GM23338 (cell line): ENCODE results near the gene IL1RL1.

Experiments used
- CREB1 ChIP-seq: fragments of 250-450 bp; sonication (Bioruptor Pico); IDR thresholded peaks from 2 replicates; pipeline ENCODE4 v1.5.0; 2020; ENCODE audit warnings: low read depth, mild to moderate bottlenecking, moderate library complexity
- CTCF ChIP-seq, 2 experiments: fragments of 200-600 bp in 1 of 2; sonication (generic) in 1 of 2; conservative IDR thresholded peaks; 2 replicates each; pipeline versions ENCODE4 v1.5.1 to v1.6.1; 2016 to 2017; ENCODE audit warnings: antibody characterized with exemption in 2 of 2, low read depth in 2 of 2, mild to moderate bottlenecking in 2 of 2, moderate library complexity in 1 of 2
- ETS1 ChIP-seq: IDR thresholded peaks from 2 replicates; pipeline ENCODE4 v1.6.1; 2016; ENCODE audit warnings: antibody characterized with exemption
- EZH2 ChIP-seq: fragments of 200-600 bp; sonication (generic); IDR thresholded peaks from one replicate; pipeline ENCODE4 v1.8.0; 2017; ENCODE audit warnings: antibody characterized with exemption, mild to moderate bottlenecking, low read depth; ENCODE audit not compliant: unreplicated experiment
- EZH2phosphoT487 ChIP-seq: fragments of 200-600 bp; sonication (generic); IDR thresholded peaks from one replicate; pipeline ENCODE4 v1.8.1; 2018; ENCODE audit warnings: antibody characterized with exemption; ENCODE audit not compliant: unreplicated experiment
- JUNB ChIP-seq: IDR thresholded peaks from one replicate; pipeline ENCODE4 v1.6.1; 2016; ENCODE audit warnings: antibody characterized with exemption; ENCODE audit not compliant: unreplicated experiment
- NANOG ChIP-seq: IDR thresholded peaks from 2 replicates; pipeline ENCODE4 v1.6.1; 2016; ENCODE audit warnings: antibody characterized with exemption, borderline replicate concordance
- POLR2AphosphoS5 ChIP-seq: IDR thresholded peaks from 2 replicates; pipeline ENCODE4 v1.6.1; 2016; ENCODE audit warnings: antibody characterized with exemption, low read depth
- REST ChIP-seq: IDR thresholded peaks from one replicate; pipeline ENCODE4 v1.6.1; 2018; ENCODE audit warnings: antibody characterized with exemption; ENCODE audit not compliant: unreplicated experiment
- STAT1 ChIP-seq: IDR thresholded peaks from one replicate; pipeline ENCODE4 v1.6.1; 2016; ENCODE audit warnings: antibody characterized with exemption; ENCODE audit not compliant: unreplicated experiment
- ZNF114 ChIP-seq: fragments of 250-450 bp; sonication (Bioruptor Pico); IDR thresholded peaks from 2 replicates; pipeline ENCODE4 v1.5.0; 2020; ENCODE audit warnings: mild to moderate bottlenecking, moderate library complexity
- ZNF331 ChIP-seq: fragments of 250-450 bp; sonication (Bioruptor Pico); IDR thresholded peaks from 2 replicates; pipeline ENCODE4 v1.5.0; 2020; ENCODE audit warnings: low read depth, mild to moderate bottlenecking, moderate library complexity

- TF ChIP-seq CTCF (conservative IDR thresholded peaks at IDR 0.05; ENCODE audit: low read depth in 2 of 2), result no peak
- no peak for TF ChIP-seq EZH2
- TF ChIP-seq EZH2phosphoT487, result no peak
- TF ChIP-seq POLR2AphosphoS5, result no peak
- no peak for TF ChIP-seq REST
- TF ChIP-seq ETS1, result no peak
- no peak for TF ChIP-seq JUNB
- no peak for TF ChIP-seq CREB1 (CRISPR knock-in tag)
- no peak for TF ChIP-seq ZNF331 (CRISPR knock-in tag)
- no peak for TF ChIP-seq ZNF114 (CRISPR knock-in tag)
- no peak for TF ChIP-seq NANOG
- TF ChIP-seq STAT1, result no peak
These were observed 6.4 kb upstream of the IL1RL1 start for GRCh38 chr2:102304711-102305611.
